ENCODE measurements around the gene AEBP1. TPM values are rescaled to one million over a fixed set of nuclear protein-coding genes. Genes with fewer than 3 reads are reported as not detected.

Gene AEBP1
- total RNA-seq (2021) (30.1 and 31.8 TPM in 2 replicates), Bru-seq, nascent RNA (percentile 41 among the genes with signal in this experiment), BruChase-seq, experiment 1, labeled RNA remaining after a 2-hour chase (percentile 52 among the genes with signal in this experiment), BruChase-seq, experiment 2, labeled RNA remaining after a 6-hour chase (percentile 59 among the genes with signal in this experiment)
- long read RNA-seq, full-length matches to known transcripts, result 20 of 42 reads
- long read RNA-seq, partial matches to known transcripts, result 10 of 42 reads
- long read RNA-seq, other reads (novel, unspliced or antisense), result 12 of 42 reads

DNA sequence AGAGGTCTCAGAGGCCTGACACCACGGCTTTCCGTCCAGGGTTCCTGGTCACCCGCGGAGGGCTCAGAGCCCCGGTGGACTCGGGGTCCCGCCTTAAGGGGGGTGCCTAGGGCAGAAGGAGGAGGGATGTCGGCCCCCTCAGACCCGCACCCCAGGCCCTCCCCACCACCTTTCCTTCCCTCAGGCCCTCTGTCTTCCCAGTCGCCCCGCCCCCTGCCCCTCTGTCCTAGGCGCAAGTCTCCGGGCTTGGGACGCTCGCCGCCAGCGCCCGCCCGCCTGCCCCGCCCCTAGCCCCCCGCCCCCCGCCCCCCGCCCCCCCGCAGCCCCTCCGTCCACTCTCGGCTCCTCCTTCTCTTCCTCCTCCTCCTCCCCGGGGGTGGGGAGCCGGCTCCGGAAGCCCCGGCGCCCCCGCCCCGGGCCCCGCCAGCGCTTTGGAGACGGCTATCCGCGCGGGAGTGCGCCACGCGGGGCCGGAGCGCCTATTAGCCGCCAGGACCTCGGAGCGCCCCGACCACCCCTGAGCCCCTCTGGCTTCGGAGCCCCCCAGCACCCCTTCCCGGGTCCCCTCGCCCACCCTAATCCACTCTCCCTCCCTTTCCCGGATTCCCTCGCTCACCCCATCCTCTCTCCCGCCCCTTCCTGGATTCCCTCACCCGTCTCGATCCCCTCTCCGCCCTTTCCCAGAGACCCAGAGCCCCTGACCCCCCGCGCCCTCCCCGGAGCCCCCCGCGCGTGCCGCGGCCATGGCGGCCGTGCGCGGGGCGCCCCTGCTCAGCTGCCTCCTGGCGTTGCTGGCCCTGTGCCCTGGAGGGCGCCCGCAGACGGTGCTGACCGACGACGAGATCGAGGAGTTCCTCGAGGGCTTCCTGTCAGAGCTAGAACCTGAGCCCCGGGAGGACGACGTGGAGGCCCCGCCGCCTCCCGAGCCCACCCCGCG lies at the start of gene AEBP1:
Gene AEBP1 (plus strand): TSS at position 423 of the 937 bp plus-strand sequence. CDS start 321 bp downstream, at position 744.
- no peaks in the 10 kb centered on the region for H3K36me3 ChIP-seq (ENCODE audit: insufficient read depth, low read length, poor library complexity, severe bottlenecking)
- BruUV-seq (replicated peaks), result no TSS peak
- POLR2A ChIA-PET (ENCODE audit: low non-redundant PET), result interaction anchor here (0.6 kb wide), 1 partner anchor 37 kb away, joined by 3 read pairs; no protein-coding TSS in a partner anchor
- no peak for TF ChIP-seq EZH2 (IDR thresholded peaks at IDR 0.05; ENCODE audit: borderline replicate concordance, low read depth, low read length, poor library complexity, severe bottlenecking)
- TF ChIP-seq, protein P1, sequence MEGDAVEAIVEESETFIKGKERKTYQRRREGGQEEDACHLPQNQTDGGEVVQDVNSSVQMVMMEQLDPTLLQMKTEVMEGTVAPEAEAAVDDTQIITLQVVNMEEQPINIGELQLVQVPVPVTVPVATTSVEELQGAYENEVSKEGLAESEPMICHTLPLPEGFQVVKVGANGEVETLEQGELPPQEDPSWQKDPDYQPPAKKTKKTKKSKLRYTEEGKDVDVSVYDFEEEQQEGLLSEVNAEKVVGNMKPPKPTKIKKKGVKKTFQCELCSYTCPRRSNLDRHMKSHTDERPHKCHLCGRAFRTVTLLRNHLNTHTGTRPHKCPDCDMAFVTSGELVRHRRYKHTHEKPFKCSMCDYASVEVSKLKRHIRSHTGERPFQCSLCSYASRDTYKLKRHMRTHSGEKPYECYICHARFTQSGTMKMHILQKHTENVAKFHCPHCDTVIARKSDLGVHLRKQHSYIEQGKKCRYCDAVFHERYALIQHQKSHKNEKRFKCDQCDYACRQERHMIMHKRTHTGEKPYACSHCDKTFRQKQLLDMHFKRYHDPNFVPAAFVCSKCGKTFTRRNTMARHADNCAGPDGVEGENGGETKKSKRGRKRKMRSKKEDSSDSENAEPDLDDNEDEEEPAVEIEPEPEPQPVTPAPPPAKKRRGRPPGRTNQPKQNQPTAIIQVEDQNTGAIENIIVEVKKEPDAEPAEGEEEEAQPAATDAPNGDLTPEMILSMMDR (conservative IDR thresholded peaks at IDR 0.05; ENCODE audit: low read depth, low read length), result no peak
- CTCF ChIA-PET, result no interaction called here
- H3K4me3 ChIP-seq (ENCODE audit: low read depth, low read length, poor library complexity, severe bottlenecking), result peak within 1 kb of the TSS; percentile 71
- H3K27me3 ChIP-seq (replicated peaks; ENCODE audit: insufficient read depth, low read depth, low read length, poor library complexity), result no peaks in the 10 kb centered on the region
- H3K4me1 ChIP-seq (ENCODE audit: insufficient read depth, low read length, poor library complexity, severe bottlenecking), result peaks cover 16% of the 10 kb centered on the region
- no peaks in the 10 kb centered on the region for H3K9me3 ChIP-seq (ENCODE audit: low read depth, low read length, poor library complexity, severe bottlenecking)
- peak; percentile 49 for DNase-seq (ENCODE audit: low spot score)
- H3K27ac ChIP-seq (ENCODE audit: low read depth, low read length, poor library complexity, severe bottlenecking), result peak within 1 kb of the TSS; percentile 76
- intact Hi-C loops (cut with micrococcal nuclease; ENCODE audit: unreplicated experiment), result no loop called here

DNA sequence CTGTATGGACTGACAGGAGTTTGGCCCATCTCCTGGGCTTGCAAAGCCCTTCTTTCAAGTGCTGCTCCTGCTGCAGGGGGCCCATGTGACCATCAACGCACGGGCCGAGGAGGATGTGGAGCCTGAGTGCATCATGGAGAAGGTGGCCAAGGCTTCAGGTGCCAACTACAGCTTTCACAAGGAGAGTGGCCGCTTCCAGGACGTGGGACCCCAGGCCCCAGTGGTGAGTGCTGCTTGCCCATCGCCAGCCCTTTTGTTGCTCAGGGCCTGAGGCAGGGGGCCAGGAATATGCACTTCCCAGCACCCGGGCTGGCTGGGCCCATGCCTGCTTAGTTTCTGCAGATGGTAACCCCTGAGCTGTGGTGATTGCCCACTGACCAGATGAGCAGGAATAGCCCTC lies 47.5 kb upstream of the AEBP1 start:
- ChIA-PET POLR2A (ENCODE audit: low non-redundant PET) (no interaction called here), CTCF (no interaction called here)
- no peak for DNase-seq (ENCODE audit: low spot score)
- no peak overlapping the region for H3K4me3 ChIP-seq (ENCODE audit: low read depth, low read length, poor library complexity, severe bottlenecking)
- no peak overlapping the region for H3K27ac ChIP-seq (ENCODE audit: low read depth, low read length, poor library complexity, severe bottlenecking)
- H3K27me3 ChIP-seq (replicated peaks; ENCODE audit: insufficient read depth, low read depth, low read length, poor library complexity), result no peaks in the 10 kb centered on the region
- no TSS peak for BruUV-seq (replicated peaks)
- peaks cover 58% of the 10 kb centered on the region for H3K36me3 ChIP-seq (ENCODE audit: insufficient read depth, low read length, poor library complexity, severe bottlenecking)
- no peaks in the 10 kb centered on the region for H3K9me3 ChIP-seq (ENCODE audit: low read depth, low read length, poor library complexity, severe bottlenecking)
- H3K4me1 ChIP-seq (ENCODE audit: insufficient read depth, low read length, poor library complexity, severe bottlenecking), result no peaks in the 10 kb centered on the region
- intact Hi-C loops (cut with micrococcal nuclease; ENCODE audit: unreplicated experiment), result no loop called here
- no peak for TF ChIP-seq EZH2 (IDR thresholded peaks at IDR 0.05; ENCODE audit: borderline replicate concordance, low read depth, low read length, poor library complexity, severe bottlenecking)
- TF ChIP-seq, protein P1 (conservative IDR thresholded peaks at IDR 0.05; ENCODE audit: low read depth, low read length), result no peak

DNA sequence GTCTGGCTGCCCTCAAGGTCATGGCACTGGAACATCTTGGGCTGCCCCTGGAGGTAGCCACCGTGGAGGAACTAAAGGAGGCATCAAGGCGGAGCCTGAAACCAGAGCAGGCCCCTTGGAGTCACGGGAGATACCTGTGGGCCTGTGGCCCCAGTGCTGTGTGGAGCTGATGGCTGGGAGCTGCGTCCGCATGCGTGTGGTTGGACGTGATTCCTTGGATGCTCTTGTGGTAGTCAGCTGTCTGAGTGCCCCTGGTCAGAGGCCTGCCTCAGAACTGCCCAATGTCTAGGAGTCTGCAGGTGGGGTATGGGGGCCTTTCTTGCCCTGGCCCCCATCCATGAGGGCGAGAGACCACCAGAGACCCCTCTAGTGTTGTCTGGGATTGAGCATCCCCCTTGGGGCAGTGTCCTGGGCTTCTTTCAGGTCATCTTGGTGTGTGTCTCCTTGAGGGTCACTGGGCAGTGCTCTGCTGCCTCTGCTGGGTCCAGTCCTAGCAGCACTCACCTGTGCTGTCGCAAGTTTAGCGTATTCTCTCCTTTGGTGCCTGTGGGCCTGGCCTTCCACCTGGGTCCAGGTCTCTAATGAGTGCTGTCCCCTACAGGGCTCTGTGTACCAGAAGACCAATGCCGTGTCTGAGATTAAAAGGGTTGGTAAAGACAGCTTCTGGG lies 46.8 kb upstream of the AEBP1 start:
- no peaks in the 10 kb centered on the region for H3K9me3 ChIP-seq (ENCODE audit: low read depth, low read length, poor library complexity, severe bottlenecking)
- CTCF ChIA-PET, result no interaction called here
- no TSS peak for BruUV-seq (replicated peaks)
- TF ChIP-seq, protein P1 (conservative IDR thresholded peaks at IDR 0.05; ENCODE audit: low read depth, low read length), result no peak
- no peak for TF ChIP-seq EZH2 (IDR thresholded peaks at IDR 0.05; ENCODE audit: borderline replicate concordance, low read depth, low read length, poor library complexity, severe bottlenecking)
- peaks cover 58% of the 10 kb centered on the region for H3K36me3 ChIP-seq (ENCODE audit: insufficient read depth, low read length, poor library complexity, severe bottlenecking)
- POLR2A ChIA-PET (ENCODE audit: low non-redundant PET), result no interaction called here
- no peak for DNase-seq (ENCODE audit: low spot score)
- H3K27ac ChIP-seq (ENCODE audit: low read depth, low read length, poor library complexity, severe bottlenecking), result no peak overlapping the region
- H3K4me3 ChIP-seq (ENCODE audit: low read depth, low read length, poor library complexity, severe bottlenecking), result no peak overlapping the region
- no peaks in the 10 kb centered on the region for H3K27me3 ChIP-seq (replicated peaks; ENCODE audit: insufficient read depth, low read depth, low read length, poor library complexity)
- H3K4me1 ChIP-seq (ENCODE audit: insufficient read depth, low read length, poor library complexity, severe bottlenecking), result no peaks in the 10 kb centered on the region
- intact Hi-C loops (cut with micrococcal nuclease; ENCODE audit: unreplicated experiment), result no loop called here

Measured in A673 (cell line).